ENCODE results near the gene SPDYE4. TPM values are rescaled to one million over a fixed set of nuclear protein-coding genes. Genes with fewer than 3 reads are reported as not detected.

Gene SPDYE4
- total RNA-seq, 2 experiments from 2014 or later: not detected

DNA sequence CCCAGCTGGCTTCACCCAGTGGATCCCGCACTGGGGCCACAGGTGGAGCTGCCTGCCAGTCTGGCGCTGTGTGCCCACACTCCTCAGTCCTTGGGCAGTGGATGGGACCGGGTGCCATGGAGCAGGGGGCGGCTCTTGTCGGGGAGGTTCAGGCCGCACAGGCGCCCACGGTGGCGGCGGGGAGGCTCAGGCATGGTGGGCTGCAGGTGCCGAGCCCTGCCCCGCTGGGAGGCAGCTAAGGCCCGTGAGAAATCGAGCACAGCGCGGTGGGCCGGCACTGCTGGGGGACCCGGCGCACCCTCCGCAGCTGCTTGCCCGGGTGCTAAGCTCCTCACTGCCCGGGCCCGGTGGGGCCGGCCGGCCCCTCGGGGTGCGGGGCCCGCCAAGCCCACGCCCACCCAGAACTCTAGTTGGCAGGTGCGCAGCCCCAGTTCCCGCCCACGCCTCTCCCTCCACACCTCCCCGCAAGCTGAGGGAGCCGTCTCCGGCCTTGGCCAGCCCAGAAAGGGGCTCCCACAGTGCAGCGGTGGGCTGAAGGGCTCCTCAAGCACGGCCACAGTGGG is 40.3 kb downstream of the SPDYE4 start:
- CTCF ChIA-PET (ENCODE audit: unreplicated experiment): no interaction called here
- H3K4me1 ChIP-seq (ENCODE audit: insufficient read depth, low read length, poor library complexity, severe bottlenecking): no peaks in the 10 kb centered on the region
- no peaks in the 10 kb centered on the region for H4K20me1 ChIP-seq (ENCODE audit: insufficient read depth, low read length)
- H3K79me2 ChIP-seq (ENCODE audit: insufficient read depth, low read depth, low read length): no peaks in the 10 kb centered on the region
- no peaks in the 10 kb centered on the region for H3K36me3 ChIP-seq (ENCODE audit: insufficient read depth, low read length)
- DNase-seq (ENCODE audit: low spot score): no peak
- H3K4me2 ChIP-seq (ENCODE audit: low read length): no peak overlapping the region
- H3K4me3 ChIP-seq (ENCODE audit: low read depth, low read length, poor library complexity, severe bottlenecking): no peak overlapping the region
- no peak overlapping the region for H3K27ac ChIP-seq (ENCODE audit: low read depth, low read length, poor library complexity, severe bottlenecking)
- TF ChIP-seq EZH2phosphoT487 (IDR thresholded peaks at IDR 0.05; ENCODE audit: borderline replicate concordance, low read depth, low read length): no peak
- TF ChIP-seq, protein P1, sequence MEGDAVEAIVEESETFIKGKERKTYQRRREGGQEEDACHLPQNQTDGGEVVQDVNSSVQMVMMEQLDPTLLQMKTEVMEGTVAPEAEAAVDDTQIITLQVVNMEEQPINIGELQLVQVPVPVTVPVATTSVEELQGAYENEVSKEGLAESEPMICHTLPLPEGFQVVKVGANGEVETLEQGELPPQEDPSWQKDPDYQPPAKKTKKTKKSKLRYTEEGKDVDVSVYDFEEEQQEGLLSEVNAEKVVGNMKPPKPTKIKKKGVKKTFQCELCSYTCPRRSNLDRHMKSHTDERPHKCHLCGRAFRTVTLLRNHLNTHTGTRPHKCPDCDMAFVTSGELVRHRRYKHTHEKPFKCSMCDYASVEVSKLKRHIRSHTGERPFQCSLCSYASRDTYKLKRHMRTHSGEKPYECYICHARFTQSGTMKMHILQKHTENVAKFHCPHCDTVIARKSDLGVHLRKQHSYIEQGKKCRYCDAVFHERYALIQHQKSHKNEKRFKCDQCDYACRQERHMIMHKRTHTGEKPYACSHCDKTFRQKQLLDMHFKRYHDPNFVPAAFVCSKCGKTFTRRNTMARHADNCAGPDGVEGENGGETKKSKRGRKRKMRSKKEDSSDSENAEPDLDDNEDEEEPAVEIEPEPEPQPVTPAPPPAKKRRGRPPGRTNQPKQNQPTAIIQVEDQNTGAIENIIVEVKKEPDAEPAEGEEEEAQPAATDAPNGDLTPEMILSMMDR (conservative IDR thresholded peaks at IDR 0.05; ENCODE audit: low read length): no peak
- no TSS peak for BruUV-seq (replicated peaks)
- no peaks in the 10 kb centered on the region for H3K9me2 ChIP-seq (ENCODE audit: insufficient read depth, low read length)
- H2AFZ ChIP-seq (ENCODE audit: low read length): no peak overlapping the region
- POLR2A ChIA-PET: no interaction called here
- H3K9me3 ChIP-seq (ENCODE audit: low read length): no peaks in the 10 kb centered on the region
- intact Hi-C loops (cut with micrococcal nuclease; ENCODE audit: unreplicated experiment): no loop called here

DNA sequence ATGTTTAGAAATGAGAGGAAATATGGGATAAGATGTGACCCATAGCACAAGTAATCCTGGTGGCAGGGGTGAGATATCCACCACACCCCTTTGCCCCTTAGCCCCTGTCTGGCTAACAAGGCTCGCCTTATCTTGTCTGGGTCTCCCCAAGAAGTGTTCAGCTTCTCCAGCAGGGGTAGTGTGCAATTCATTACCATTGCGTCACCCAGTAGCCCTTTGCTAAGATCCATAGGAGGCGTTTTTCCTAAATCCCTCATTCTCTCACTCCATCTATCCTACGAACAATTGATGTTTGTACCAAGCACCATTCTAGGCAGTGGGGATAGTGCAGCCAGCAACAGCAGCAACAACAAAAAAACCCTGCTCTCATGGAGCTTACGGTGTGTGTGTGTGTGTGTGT is 44.5 kb downstream of the SPDYE4 start:
- TF ChIP-seq EZH2phosphoT487 (IDR thresholded peaks at IDR 0.05; ENCODE audit: borderline replicate concordance, low read depth, low read length): no peak
- TF ChIP-seq, protein P1 (conservative IDR thresholded peaks at IDR 0.05; ENCODE audit: low read length): no peak
- Histone ChIP-seq H3K4me1 (ENCODE audit: insufficient read depth, low read length, poor library complexity, severe bottlenecking) (no peaks in the 10 kb centered on the region), H4K20me1 (ENCODE audit: insufficient read depth, low read length) (no peaks in the 10 kb centered on the region), H3K79me2 (ENCODE audit: insufficient read depth, low read depth, low read length) (no peaks in the 10 kb centered on the region), H3K9me3 (ENCODE audit: low read length) (no peaks in the 10 kb centered on the region), H3K36me3 (ENCODE audit: insufficient read depth, low read length) (no peaks in the 10 kb centered on the region), H3K4me3 (ENCODE audit: low read depth, low read length, poor library complexity, severe bottlenecking) (no peak overlapping the region), H3K4me2 (ENCODE audit: low read length) (no peak overlapping the region), H3K9me2 (ENCODE audit: insufficient read depth, low read length) (no peaks in the 10 kb centered on the region), H2AFZ (ENCODE audit: low read length) (no peak overlapping the region), H3K27ac (ENCODE audit: low read depth, low read length, poor library complexity, severe bottlenecking) (no peak overlapping the region)
- intact Hi-C loops (cut with micrococcal nuclease; ENCODE audit: unreplicated experiment): no loop called here
- ChIA-PET CTCF (ENCODE audit: unreplicated experiment) (no interaction called here), POLR2A (no interaction called here)
- BruUV-seq (replicated peaks): no TSS peak
- DNase-seq (ENCODE audit: low spot score): no peak

DNA sequence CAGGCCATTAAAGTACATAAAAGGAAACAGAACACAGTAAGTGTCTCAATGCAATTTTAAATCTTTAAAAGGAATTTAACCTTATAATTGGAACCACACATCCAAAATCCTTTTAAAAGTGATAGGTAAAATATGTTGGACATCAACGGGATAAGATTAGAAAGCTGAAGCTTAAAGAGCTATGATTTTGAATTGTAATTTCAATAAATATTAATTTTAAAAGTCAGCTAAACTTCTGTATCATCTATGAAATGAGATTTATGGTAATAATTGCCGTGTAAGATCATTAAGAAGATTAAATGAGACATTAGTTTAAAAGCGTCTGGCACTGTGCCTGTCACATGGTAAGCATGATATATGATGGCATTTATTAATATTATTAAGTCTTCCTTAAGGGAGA is 45.0 kb downstream of the SPDYE4 start:
- Histone ChIP-seq H3K27ac (ENCODE audit: low read depth, low read length, poor library complexity, severe bottlenecking) (no peak overlapping the region), H2AFZ (ENCODE audit: low read length) (no peak overlapping the region), H3K4me2 (ENCODE audit: low read length) (no peak overlapping the region), H4K20me1 (ENCODE audit: insufficient read depth, low read length) (no peaks in the 10 kb centered on the region), H3K79me2 (ENCODE audit: insufficient read depth, low read depth, low read length) (no peaks in the 10 kb centered on the region), H3K4me3 (ENCODE audit: low read depth, low read length, poor library complexity, severe bottlenecking) (no peak overlapping the region), H3K4me1 (ENCODE audit: insufficient read depth, low read length, poor library complexity, severe bottlenecking) (no peaks in the 10 kb centered on the region), H3K9me3 (ENCODE audit: low read length) (no peaks in the 10 kb centered on the region), H3K9me2 (ENCODE audit: insufficient read depth, low read length) (no peaks in the 10 kb centered on the region), H3K36me3 (ENCODE audit: insufficient read depth, low read length) (no peaks in the 10 kb centered on the region)
- no peak for DNase-seq (ENCODE audit: low spot score)
- intact Hi-C loops (cut with micrococcal nuclease; ENCODE audit: unreplicated experiment): no loop called here
- no TSS peak for BruUV-seq (replicated peaks)
- TF ChIP-seq EZH2phosphoT487 (IDR thresholded peaks at IDR 0.05; ENCODE audit: borderline replicate concordance, low read depth, low read length): no peak
- TF ChIP-seq, protein P1 (conservative IDR thresholded peaks at IDR 0.05; ENCODE audit: low read length): no peak
- ChIA-PET POLR2A (no interaction called here), CTCF (ENCODE audit: unreplicated experiment) (no interaction called here)

Data from OCI-LY7 (cell line).